Caco-2 (cell line): ENCODE data around the gene PGBD5. TPM values are rescaled to one million over a fixed set of nuclear protein-coding genes. Genes with fewer than 3 reads are reported as not detected.

Experiments
- BruUV-seq: library from RNA; stranded (reverse); fragments of 400-500 nt; replicated peaks from 2 replicates; lab custom pipeline; 2021; lab: Mats Ljungman, UMichigan
- CTCF ChIA-PET: fragments of 300-600 bp; sonication (Branson Sonifier 250); formaldehyde crosslinking; loops from one replicate; lab custom pipeline; 2022; ENCODE audit warnings: antibody characterized with exemption; lab: Charles Lee
- POLR2A ChIA-PET: fragments of 300-600 bp; sonication (Branson Sonifier 250); formaldehyde crosslinking; loops from one replicate; lab custom pipeline; 2022; ENCODE audit warnings: antibody characterized with exemption; lab: Charles Lee
- DNase-seq, 2 experiments: peaks; one replicate each; pipeline versions ENCODE4 v3.0.0 to v3.0.0-alpha.2; 2020 to 2022
- H3K27me3 ChIP-seq: replicated peaks from 2 replicates; pipeline ENCODE4 v1.6.0; 2011; ENCODE audit warnings: low read length; ENCODE audit not compliant: control insufficient read depth, insufficient read depth
- H3K36me3 ChIP-seq: 2 replicates; pipeline ENCODE4 v1.5.1; 2011; ENCODE audit warnings: low read length; ENCODE audit not compliant: control insufficient read depth, insufficient read depth
- H3K4me1 ChIP-seq: fragments of 250-450 bp; sonication (Bioruptor Pico); 2 replicates; pipeline ENCODE4 v1.5.1; 2020; ENCODE audit warnings: mild to moderate bottlenecking
- H3K4me3 ChIP-seq: 2 replicates; pipeline ENCODE4 v1.5.1; 2011; ENCODE audit warnings: low read depth, mild to moderate bottlenecking, control low read depth, low read length
- H3K9me3 ChIP-seq: fragments of 250-450 bp; sonication (Bioruptor Pico); 2 replicates; pipeline ENCODE4 v1.5.1; 2020; ENCODE audit warnings: mild to moderate bottlenecking, moderate library complexity
- H3K27ac Mint-ChIP-seq: one replicate; pipeline ENCODE4 v1.8.0; 2022; ENCODE audit warnings: mixed read lengths; ENCODE audit not compliant: unreplicated experiment
- H3K27me3 Mint-ChIP-seq: one replicate; pipeline ENCODE4 v1.8.0; 2022; ENCODE audit warnings: mixed read lengths; ENCODE audit not compliant: insufficient read depth, unreplicated experiment
- H3K36me3 Mint-ChIP-seq: one replicate; pipeline ENCODE4 v1.8.0; 2022; ENCODE audit warnings: mild to moderate bottlenecking, mixed read lengths; ENCODE audit not compliant: insufficient read depth, unreplicated experiment
- H3K4me1 Mint-ChIP-seq: one replicate; pipeline ENCODE4 v1.8.0; 2022; ENCODE audit warnings: low read depth, mixed read lengths; ENCODE audit not compliant: unreplicated experiment
- H3K4me3 Mint-ChIP-seq: one replicate; pipeline ENCODE4 v1.8.0; 2022; ENCODE audit warnings: mild to moderate bottlenecking, moderate library complexity, mixed read lengths; ENCODE audit not compliant: unreplicated experiment
- H3K9me3 Mint-ChIP-seq: one replicate; pipeline ENCODE4 v1.8.0; 2022; ENCODE audit warnings: mixed read lengths; ENCODE audit not compliant: unreplicated experiment
- CTCF ChIP-seq, 2 experiments: fragments of 200-600 bp in 1 of 2; IDR thresholded peaks; 1 replicate in 1 of 2; 2 replicates in 1 of 2; pipeline versions ENCODE4 v1.5.1 to v1.8.0; 2011 to 2022; ENCODE audit warnings: antibody characterized with exemption in 1 of 2, control low read depth in 1 of 2, inconsistent platforms in 1 of 2, low read depth in 1 of 2, low read length in 1 of 2, mild to moderate bottlenecking in 1 of 2, moderate library complexity in 1 of 2; ENCODE audit not compliant: insufficient read depth in 1 of 2, severe bottlenecking in 1 of 2, unreplicated experiment in 1 of 2
- intact Hi-C: fragments of 100-400 bp; cut with micrococcal nuclease; formaldehyde crosslinking; loops from one replicate; pipeline ENCODE4 v1.10.0; 2022; ENCODE audit not compliant: unreplicated experiment
- total RNA-seq: library from RNA; stranded (reverse); gene quantifications from 2 replicates; pipeline ENCODE4 v1.2.3, GENCODE V29; 2022

The PGBD5 gene
- total RNA-seq, 1 experiment from 2014 or later: 2.4 TPM

- Histone ChIP-seq H3K9me3 (no peaks in the 10 kb centered on the region), H3K27me3 (no peaks in the 10 kb centered on the region), H3K4me1 (no peaks in the 10 kb centered on the region), H3K4me3 (no peak overlapping the region), H3K36me3 (no peaks in the 10 kb centered on the region)
- intact Hi-C loops: no loop called here
- H3K27ac Mint-ChIP-seq: no peak overlapping the region
- no peak for DNase-seq
- H3K27me3 Mint-ChIP-seq: peaks cover 13% of the 10 kb centered on the region
- H3K9me3 Mint-ChIP-seq: peaks cover 9% of the 10 kb centered on the region
- ChIA-PET POLR2A (interaction anchor here (0.6 kb wide), 1 partner anchor 43 kb away, joined by 3 read pairs; no protein-coding TSS in a partner anchor), CTCF (no interaction called here)
- H3K4me3 Mint-ChIP-seq: no peak overlapping the region
- no peaks in the 10 kb centered on the region for H3K36me3 Mint-ChIP-seq
- no peak for TF ChIP-seq CTCF (IDR thresholded peaks at IDR 0.05; ENCODE audit: insufficient read depth in 1 of 2, low read depth in 1 of 2, low read length in 1 of 2, severe bottlenecking in 1 of 2, unreplicated experiment in 1 of 2)
- no TSS peak for BruUV-seq
- no peaks in the 10 kb centered on the region for H3K4me1 Mint-ChIP-seq
Observed at GRCh38 chr1:230441183-230442029, 15.3 kb upstream of the PGBD5 start.

- no peak for TF ChIP-seq CTCF (IDR thresholded peaks at IDR 0.05; ENCODE audit: insufficient read depth in 1 of 2, low read depth in 1 of 2, low read length in 1 of 2, severe bottlenecking in 1 of 2, unreplicated experiment in 1 of 2)
- Mint-ChIP-seq H3K4me3 (no peak overlapping the region), H3K27ac (no peak overlapping the region), H3K4me1 (no peaks in the 10 kb centered on the region), H3K27me3 (peaks cover 7% of the 10 kb centered on the region), H3K9me3 (peaks cover 9% of the 10 kb centered on the region), H3K36me3 (no peaks in the 10 kb centered on the region)
- CTCF ChIA-PET: interaction anchor here (0.6 kb wide), 1 partner anchor 207 kb away, joined by 3 read pairs; no protein-coding TSS in a partner anchor
- Histone ChIP-seq H3K4me1 (no peaks in the 10 kb centered on the region), H3K27me3 (no peaks in the 10 kb centered on the region), H3K36me3 (no peaks in the 10 kb centered on the region), H3K9me3 (no peaks in the 10 kb centered on the region), H3K4me3 (no peak overlapping the region)
- no peak for DNase-seq
- intact Hi-C loops: no loop called here
- no TSS peak for BruUV-seq
- POLR2A ChIA-PET: no interaction called here
Observed at GRCh38 chr1:230435108-230435507, 9.0 kb upstream of the PGBD5 start.

- Histone ChIP-seq H3K27me3 (peaks cover 1% of the 10 kb centered on the region; the same call in 1 of the 2 replicates), H3K4me1 (no peaks in the 10 kb centered on the region), H3K9me3 (no peaks in the 10 kb centered on the region), H3K36me3 (no peaks in the 10 kb centered on the region), H3K4me3 (no peak overlapping the region)
- no peak overlapping the region for H3K4me3 Mint-ChIP-seq
- no TSS peak for BruUV-seq
- no peak for TF ChIP-seq CTCF (IDR thresholded peaks at IDR 0.05; ENCODE audit: insufficient read depth in 1 of 2, low read depth in 1 of 2, low read length in 1 of 2, severe bottlenecking in 1 of 2, unreplicated experiment in 1 of 2)
- H3K9me3 Mint-ChIP-seq: no peaks in the 10 kb centered on the region
- ChIA-PET POLR2A (no interaction called here), CTCF (no interaction called here)
- no peak for DNase-seq
- no peaks in the 10 kb centered on the region for H3K36me3 Mint-ChIP-seq
- no peaks in the 10 kb centered on the region for H3K27me3 Mint-ChIP-seq
- intact Hi-C loops: no loop called here
- no peaks in the 10 kb centered on the region for H3K4me1 Mint-ChIP-seq
- H3K27ac Mint-ChIP-seq: no peak overlapping the region
Observed at GRCh38 chr1:230431527-230431926, 5.4 kb upstream of the PGBD5 start.
